PC-9 (cell line): ENCODE results near the gene TTBK1. TPM values are rescaled to one million over a fixed set of nuclear protein-coding genes. Genes with fewer than 3 reads are reported as not detected.
A peak's percentile ranks its signal among the peaks of the same experiment; 100 is the strongest.

Experiments used
- BruUV-seq: library from RNA; stranded (reverse); fragments of 400-500 nt; replicated peaks from 2 replicates; lab custom pipeline; 2021; lab: Mats Ljungman, UMichigan
- CTCF ChIA-PET: fragments of 300-600 bp; sonication (Branson Sonifier 250); formaldehyde crosslinking; loops from one replicate; lab custom pipeline; 2022; ENCODE audit warnings: antibody characterized with exemption; lab: Charles Lee
- POLR2A ChIA-PET: fragments of 300-600 bp; sonication (Branson Sonifier 250); formaldehyde crosslinking; loops from one replicate; lab custom pipeline; 2022; ENCODE audit warnings: antibody characterized with exemption; ENCODE audit not compliant: unreplicated experiment; lab: Charles Lee
- DNase-seq, 2 experiments: peaks; one replicate each; pipeline versions ENCODE4 v3.0.0 to v3.0.0-alpha.2; 2015 to 2022; ENCODE audit warnings: mixed read lengths in 1 of 2
- H2AFZ ChIP-seq: fragments of 200-600 bp; sonication (generic); 2 replicates; pipeline ENCODE4 v1.8.1; 2017; ENCODE audit warnings: antibody characterized with exemption
- H3F3A ChIP-seq: fragments of 200-600 bp; sonication (generic); 2 replicates; pipeline ENCODE4 v1.8.1; 2017; ENCODE audit warnings: antibody characterized with exemption, mild to moderate bottlenecking, low read depth; ENCODE audit not compliant: insufficient read depth
- H3K27ac ChIP-seq: fragments of 200-600 bp; sonication (generic); 2 replicates; pipeline ENCODE4 v1.6.1; 2016; ENCODE audit warnings: mixed run types
- H3K27me3 ChIP-seq: fragments of 200-600 bp; sonication (generic); 2 replicates; pipeline ENCODE4 v1.6.1; 2016; ENCODE audit warnings: low read depth, mixed run types; ENCODE audit not compliant: insufficient read depth
- H3K36me3 ChIP-seq: fragments of 200-600 bp; sonication (generic); 2 replicates; pipeline ENCODE4 v1.6.1; 2016; ENCODE audit warnings: low read depth, mixed run types
- H3K4me1 ChIP-seq: fragments of 200-600 bp; sonication (generic); replicated peaks from 2 replicates; pipeline ENCODE4 v1.6.1; 2016; ENCODE audit warnings: mixed run types; ENCODE audit not compliant: insufficient read depth
- H3K4me2 ChIP-seq: fragments of 200-600 bp; sonication (generic); 2 replicates; pipeline ENCODE4 v1.6.1; 2017; ENCODE audit warnings: mixed run types
- H3K4me3 ChIP-seq: fragments of 200-600 bp; sonication (generic); 2 replicates; pipeline ENCODE4 v1.6.1; 2016; ENCODE audit warnings: mixed run types
- H3K79me2 ChIP-seq: fragments of 200-600 bp; sonication (generic); 2 replicates; pipeline ENCODE4 v1.6.1; 2017; ENCODE audit warnings: low read depth, mixed run types
- H3K9me2 ChIP-seq: fragments of 200-600 bp; sonication (generic); 2 replicates; pipeline ENCODE4 v1.8.1; 2017; ENCODE audit warnings: mild to moderate bottlenecking; ENCODE audit not compliant: insufficient read depth
- H3K9me3 ChIP-seq: fragments of 200-600 bp; sonication (generic); 2 replicates; pipeline ENCODE4 v1.8.1; 2016; ENCODE audit warnings: low read depth; ENCODE audit not compliant: insufficient read depth
- H4K20me1 ChIP-seq: fragments of 200-600 bp; sonication (generic); 2 replicates; pipeline ENCODE4 v1.8.1; 2017; ENCODE audit not compliant: insufficient read depth
- EZH2 ChIP-seq: fragments of 200-600 bp; sonication (generic); IDR thresholded peaks from 2 replicates; pipeline ENCODE4 v1.8.0; 2017; ENCODE audit warnings: antibody characterized with exemption, low read depth
- intact Hi-C: fragments of 100-400 bp; cut with micrococcal nuclease; formaldehyde crosslinking; loops from one replicate; pipeline ENCODE4 v1.10.0; 2022; ENCODE audit not compliant: unreplicated experiment
- total RNA-seq: library from RNA; stranded (reverse); gene quantifications from 2 replicates; pipeline ENCODE4 v1.2.3, GENCODE V29; 2021
- TF ChIP-seq, protein P1 (sequence below): fragments of 200-600 bp; sonication (generic); conservative IDR thresholded peaks from 2 replicates; pipeline ENCODE4 v1.6.1; 2017; ENCODE audit warnings: mixed run types, antibody characterized with exemption, mild to moderate bottlenecking, moderate library complexity

Gene TTBK1
- total RNA-seq, 1 experiment from 2014 or later = 0.07 TPM

DNA sequence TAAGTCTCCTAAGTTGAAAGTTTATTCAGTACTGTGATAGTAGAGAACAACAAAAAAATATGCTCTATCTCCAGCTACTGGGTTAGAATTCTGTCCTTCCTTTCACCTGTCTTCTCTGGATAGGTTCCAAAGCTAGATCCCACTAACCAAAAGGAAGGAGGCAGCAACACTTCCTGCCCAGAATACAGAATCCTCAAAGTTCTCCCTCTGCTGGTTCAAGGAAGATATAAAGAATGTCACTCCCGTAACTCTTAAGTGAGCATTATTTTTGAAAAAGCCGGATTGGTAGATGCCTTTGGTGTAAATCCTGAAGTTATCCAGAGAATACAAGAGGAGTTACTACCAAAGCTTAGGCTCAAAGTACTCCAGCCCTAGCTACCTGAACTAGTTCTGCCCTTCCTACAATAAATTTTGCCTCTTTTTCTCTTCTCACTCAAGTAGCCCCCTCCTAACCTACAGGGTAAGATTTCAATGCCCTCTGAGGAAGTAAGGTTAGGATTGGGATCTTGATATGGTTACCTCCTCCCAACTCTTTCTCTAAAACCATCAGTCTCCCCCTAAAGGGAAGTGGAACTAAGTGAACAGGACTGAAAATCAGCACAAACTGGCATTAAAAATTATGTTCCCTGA, 91.3 kb downstream of the TTBK1 start:
- DNase-seq = peak; percentile 12 to 60
- no peaks in the 10 kb centered on the region for H3K36me3 ChIP-seq
- H3K27me3 ChIP-seq = no peaks in the 10 kb centered on the region
- H3K9me2 ChIP-seq = no peaks in the 10 kb centered on the region
- H3K27ac ChIP-seq = no peak overlapping the region
- no TSS peak for BruUV-seq
- H3F3A ChIP-seq = no peaks in the 10 kb centered on the region
- no peaks in the 10 kb centered on the region for H3K9me3 ChIP-seq
- no peak overlapping the region for H3K4me3 ChIP-seq
- ChIA-PET CTCF (interaction anchor here (0.5 to 1.9 kb wide), 5 partner anchors 27 to 172 kb away, joined by 3 to 5 read pairs (median 3); no protein-coding TSS in a partner anchor), POLR2A (no interaction called here)
- H3K4me2 ChIP-seq = no peak overlapping the region
- TF ChIP-seq EZH2 = no peak
- TF ChIP-seq, protein P1, sequence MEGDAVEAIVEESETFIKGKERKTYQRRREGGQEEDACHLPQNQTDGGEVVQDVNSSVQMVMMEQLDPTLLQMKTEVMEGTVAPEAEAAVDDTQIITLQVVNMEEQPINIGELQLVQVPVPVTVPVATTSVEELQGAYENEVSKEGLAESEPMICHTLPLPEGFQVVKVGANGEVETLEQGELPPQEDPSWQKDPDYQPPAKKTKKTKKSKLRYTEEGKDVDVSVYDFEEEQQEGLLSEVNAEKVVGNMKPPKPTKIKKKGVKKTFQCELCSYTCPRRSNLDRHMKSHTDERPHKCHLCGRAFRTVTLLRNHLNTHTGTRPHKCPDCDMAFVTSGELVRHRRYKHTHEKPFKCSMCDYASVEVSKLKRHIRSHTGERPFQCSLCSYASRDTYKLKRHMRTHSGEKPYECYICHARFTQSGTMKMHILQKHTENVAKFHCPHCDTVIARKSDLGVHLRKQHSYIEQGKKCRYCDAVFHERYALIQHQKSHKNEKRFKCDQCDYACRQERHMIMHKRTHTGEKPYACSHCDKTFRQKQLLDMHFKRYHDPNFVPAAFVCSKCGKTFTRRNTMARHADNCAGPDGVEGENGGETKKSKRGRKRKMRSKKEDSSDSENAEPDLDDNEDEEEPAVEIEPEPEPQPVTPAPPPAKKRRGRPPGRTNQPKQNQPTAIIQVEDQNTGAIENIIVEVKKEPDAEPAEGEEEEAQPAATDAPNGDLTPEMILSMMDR = peak; percentile 74
- H4K20me1 ChIP-seq = no peaks in the 10 kb centered on the region
- intact Hi-C loops = loop anchor here (1.0 kb wide), 1 partner anchor 71 kb away; no protein-coding TSS in a partner anchor
- no peak overlapping the region for H2AFZ ChIP-seq
- no peaks in the 10 kb centered on the region for H3K4me1 ChIP-seq
- no peaks in the 10 kb centered on the region for H3K79me2 ChIP-seq

DNA sequence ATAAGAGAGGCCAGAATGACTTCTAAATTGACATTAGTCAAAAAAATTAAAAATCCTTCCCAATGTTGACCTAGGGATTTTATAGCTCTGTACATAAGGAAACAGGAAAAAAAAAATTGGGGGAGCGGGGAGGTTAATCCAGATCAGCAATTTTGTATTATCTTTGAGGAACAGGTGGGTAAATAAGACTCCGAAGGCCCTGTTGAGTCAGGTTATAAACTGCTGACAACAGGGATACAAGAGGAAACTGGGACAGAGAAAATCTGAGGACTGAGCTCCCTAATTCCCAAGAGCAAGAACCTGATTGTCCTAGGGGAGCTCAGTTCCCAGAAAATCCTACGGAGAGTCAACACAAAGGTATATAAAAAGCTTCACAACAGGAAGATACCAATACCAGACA, 92.2 kb downstream of the TTBK1 start:
- ChIA-PET CTCF (interaction anchor here (1.9 kb wide), 1 partner anchor 73 kb away, joined by 5 read pairs; no protein-coding TSS in a partner anchor), POLR2A (no interaction called here)
- no peak overlapping the region for H2AFZ ChIP-seq
- intact Hi-C loops = no loop called here
- no peaks in the 10 kb centered on the region for H4K20me1 ChIP-seq
- TF ChIP-seq, protein P1 = no peak
- TF ChIP-seq EZH2 = no peak
- no peaks in the 10 kb centered on the region for H3K79me2 ChIP-seq
- no peaks in the 10 kb centered on the region for H3K9me3 ChIP-seq
- no peaks in the 10 kb centered on the region for H3F3A ChIP-seq
- no peak overlapping the region for H3K4me2 ChIP-seq
- no peaks in the 10 kb centered on the region for H3K27me3 ChIP-seq
- H3K36me3 ChIP-seq = peaks cover 4% of the 10 kb centered on the region; the same call in 1 of the 2 replicates
- H3K4me1 ChIP-seq = no peaks in the 10 kb centered on the region
- no TSS peak for BruUV-seq
- no peaks in the 10 kb centered on the region for H3K9me2 ChIP-seq
- DNase-seq = no peak
- no peak overlapping the region for H3K27ac ChIP-seq
- H3K4me3 ChIP-seq = no peak overlapping the region

DNA sequence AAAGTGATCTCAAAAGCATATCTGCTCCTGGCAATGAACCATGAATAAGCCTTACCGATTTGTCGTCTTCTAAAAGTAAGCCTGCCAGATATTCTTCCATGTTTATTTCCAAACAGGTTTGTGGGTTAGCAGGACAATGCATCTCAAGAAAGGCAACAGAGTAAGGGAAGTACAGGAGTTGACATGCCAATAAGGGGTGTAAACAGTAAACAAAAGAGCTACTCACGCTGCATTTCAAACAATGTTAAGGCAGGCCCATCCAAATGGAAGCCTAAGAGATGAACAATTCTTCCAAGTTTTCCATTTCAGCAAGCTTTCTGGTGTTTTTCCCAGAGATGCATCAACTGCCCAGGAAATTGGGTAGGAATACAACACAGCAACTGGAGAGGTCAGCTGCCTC, 93.1 kb downstream of the TTBK1 start:
- no TSS peak for BruUV-seq
- H3K27ac ChIP-seq = no peak overlapping the region
- no peak overlapping the region for H3K4me2 ChIP-seq
- no peaks in the 10 kb centered on the region for H4K20me1 ChIP-seq
- ChIA-PET POLR2A (no interaction called here), CTCF (no interaction called here)
- no peaks in the 10 kb centered on the region for H3K27me3 ChIP-seq
- H3K9me2 ChIP-seq = no peaks in the 10 kb centered on the region
- H3F3A ChIP-seq = no peaks in the 10 kb centered on the region
- intact Hi-C loops = no loop called here
- H3K4me3 ChIP-seq = no peak overlapping the region
- no peaks in the 10 kb centered on the region for H3K9me3 ChIP-seq
- H3K4me1 ChIP-seq = no peaks in the 10 kb centered on the region
- TF ChIP-seq EZH2 = no peak
- TF ChIP-seq, protein P1 = no peak
- no peak for DNase-seq
- H3K79me2 ChIP-seq = no peaks in the 10 kb centered on the region
- peaks cover 7% of the 10 kb centered on the region; the same call in 1 of the 2 replicates for H3K36me3 ChIP-seq
- H2AFZ ChIP-seq = no peak overlapping the region

Other genes with a start within 250 kb of the TTBK1 start
- 77.0 and 77.6 TPM in 2 replicates for gene MEA1, start 229.5 kb upstream of the TTBK1 start, total RNA-seq
- gene KLHDC3, start 229.2 kb upstream of the TTBK1 start, total RNA-seq = 104 and 122 TPM in 2 replicates
- gene RRP36, start 221.9 kb upstream of the TTBK1 start, total RNA-seq = 45.2 and 62.5 TPM in 2 replicates
- gene CUL7, start 189.6 kb upstream of the TTBK1 start, total RNA-seq = 22.8 and 32.4 TPM in 2 replicates
- gene MRPL2, start 184.0 kb upstream of the TTBK1 start, total RNA-seq = 86.2 and 110 TPM in 2 replicates
- 46.2 and 46.7 TPM in 2 replicates for gene KLC4, start 183.8 kb upstream of the TTBK1 start, total RNA-seq
- 106 and 110 TPM in 2 replicates for gene PTK7, start 167.2 kb upstream of the TTBK1 start, total RNA-seq
- gene SRF, start 72.2 kb upstream of the TTBK1 start, total RNA-seq = 22.0 and 25.4 TPM in 2 replicates
- 52.8 and 71.6 TPM in 2 replicates for gene CUL9, start 61.3 kb upstream of the TTBK1 start, total RNA-seq
- 43.5 and 57.0 TPM in 2 replicates for gene DNPH1, start 14.0 kb upstream of the TTBK1 start, total RNA-seq
- not detected in 2 replicates for gene SLC22A7, start 54.8 kb downstream of the TTBK1 start, total RNA-seq
- 5.7 and 10.0 TPM in 2 replicates for gene CRIP3, start 65.3 kb downstream of the TTBK1 start, total RNA-seq
- gene ZNF318, start 126.2 kb downstream of the TTBK1 start, total RNA-seq = 14.9 and 17.1 TPM in 2 replicates
- gene ABCC10, start 184.1 kb downstream of the TTBK1 start, total RNA-seq = 28.4 and 28.7 TPM in 2 replicates
- 3.6 and 6.2 TPM in 2 replicates for gene DLK2, start 212.1 kb downstream of the TTBK1 start, total RNA-seq
- gene TJAP1, start 234.1 kb downstream of the TTBK1 start, total RNA-seq = 50.5 and 60.9 TPM in 2 replicates